Keratinocyte (primary cell): ENCODE measurements around the gene AFMID.

Source experiments
- EZH2 ChIP-seq: IDR thresholded peaks from one replicate; pipeline ENCODE4 v1.6.1; 2012; ENCODE audit warnings: inconsistent platforms, mild to moderate bottlenecking, low read length, moderate library complexity
- TF ChIP-seq, protein P1 (sequence below), 3 experiments: IDR thresholded peaks in 1 of 3; conservative IDR thresholded peaks in 1 of 3; optimal IDR thresholded peaks in 1 of 3; 2 replicates in 2 of 3; 3 replicates in 1 of 3; pipeline versions ENCODE3 to v1.5.1; 2011; ENCODE audit warnings: low read length in 3 of 3, mild to moderate bottlenecking in 3 of 3, moderate library complexity in 2 of 3, control low read depth in 1 of 3, inconsistent platforms in 1 of 3; ENCODE audit not compliant: insufficient read depth in 2 of 3; ENCODE audit errors: extremely low read depth in 1 of 3

DNA sequence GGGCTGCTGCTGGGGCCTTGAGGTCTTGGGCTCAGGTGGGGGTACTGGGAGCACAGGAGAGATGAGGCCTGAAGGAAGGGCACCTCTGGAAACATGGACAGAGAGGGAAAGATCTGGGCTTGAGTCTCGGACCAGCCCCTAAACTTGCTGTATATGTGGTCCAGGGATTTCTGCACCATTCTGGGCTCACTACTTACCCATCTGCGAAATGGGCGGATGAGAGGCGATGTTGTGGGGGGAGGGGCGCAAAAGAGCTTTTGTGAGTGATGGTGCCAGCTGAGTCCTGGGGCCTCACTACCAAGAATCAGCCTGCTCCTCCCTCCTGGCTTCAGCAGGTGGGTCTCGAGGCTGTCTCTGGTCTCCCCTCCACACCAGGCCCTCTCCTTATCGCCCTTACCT is 40.7 kb upstream of the AFMID start:
- TF ChIP-seq, protein P1, sequence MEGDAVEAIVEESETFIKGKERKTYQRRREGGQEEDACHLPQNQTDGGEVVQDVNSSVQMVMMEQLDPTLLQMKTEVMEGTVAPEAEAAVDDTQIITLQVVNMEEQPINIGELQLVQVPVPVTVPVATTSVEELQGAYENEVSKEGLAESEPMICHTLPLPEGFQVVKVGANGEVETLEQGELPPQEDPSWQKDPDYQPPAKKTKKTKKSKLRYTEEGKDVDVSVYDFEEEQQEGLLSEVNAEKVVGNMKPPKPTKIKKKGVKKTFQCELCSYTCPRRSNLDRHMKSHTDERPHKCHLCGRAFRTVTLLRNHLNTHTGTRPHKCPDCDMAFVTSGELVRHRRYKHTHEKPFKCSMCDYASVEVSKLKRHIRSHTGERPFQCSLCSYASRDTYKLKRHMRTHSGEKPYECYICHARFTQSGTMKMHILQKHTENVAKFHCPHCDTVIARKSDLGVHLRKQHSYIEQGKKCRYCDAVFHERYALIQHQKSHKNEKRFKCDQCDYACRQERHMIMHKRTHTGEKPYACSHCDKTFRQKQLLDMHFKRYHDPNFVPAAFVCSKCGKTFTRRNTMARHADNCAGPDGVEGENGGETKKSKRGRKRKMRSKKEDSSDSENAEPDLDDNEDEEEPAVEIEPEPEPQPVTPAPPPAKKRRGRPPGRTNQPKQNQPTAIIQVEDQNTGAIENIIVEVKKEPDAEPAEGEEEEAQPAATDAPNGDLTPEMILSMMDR (optimal IDR thresholded peaks at IDR 0.05 in 1 of 3, IDR thresholded peaks at IDR 0.05 in 1 of 3, conservative IDR thresholded peaks at IDR 0.05 in 1 of 3; ENCODE audit: extremely low read depth in 1 of 3, insufficient read depth in 2 of 3, low read length in 3 of 3), result no peak
- TF ChIP-seq EZH2, result no peak
